Subcutaneous adipose tissue (tissue), 4 donors: ENCODE results near the gene KCNK6. TPM values are rescaled to one million over a fixed set of nuclear protein-coding genes. Genes with fewer than 3 reads are reported as not detected.

Experiments
- small RNA-seq: library from RNA; depleted of rRNA; stranded (forward); fragments of <200 nt; gene quantifications from one replicate; pipeline ENCODE3, GENCODE V24; 2016
- total RNA-seq, 4 donors: library from RNA; depleted of rRNA; stranded (reverse); fragments of >200 nt; gene quantifications; one replicate each; pipeline ENCODE4 v1.1.0, GENCODE V29; 2016
- TF ChIP-seq, protein P1 (sequence below): fragments of 450-650 bp; IDR thresholded peaks from one replicate; pipeline ENCODE4 v1.5.1; 2016; ENCODE audit warnings: low read depth, mild to moderate bottlenecking, control low read depth, antibody characterized with exemption, moderate library complexity

KCNK6 gene
- total RNA-seq, 4 donors from 2014 or later = 2.1 to 3.4 (median 3.1) TPM

GRCh38 chr19:38375748-38376147 is 56.1 kb downstream of the KCNK6 start:
- TF ChIP-seq, protein P1, sequence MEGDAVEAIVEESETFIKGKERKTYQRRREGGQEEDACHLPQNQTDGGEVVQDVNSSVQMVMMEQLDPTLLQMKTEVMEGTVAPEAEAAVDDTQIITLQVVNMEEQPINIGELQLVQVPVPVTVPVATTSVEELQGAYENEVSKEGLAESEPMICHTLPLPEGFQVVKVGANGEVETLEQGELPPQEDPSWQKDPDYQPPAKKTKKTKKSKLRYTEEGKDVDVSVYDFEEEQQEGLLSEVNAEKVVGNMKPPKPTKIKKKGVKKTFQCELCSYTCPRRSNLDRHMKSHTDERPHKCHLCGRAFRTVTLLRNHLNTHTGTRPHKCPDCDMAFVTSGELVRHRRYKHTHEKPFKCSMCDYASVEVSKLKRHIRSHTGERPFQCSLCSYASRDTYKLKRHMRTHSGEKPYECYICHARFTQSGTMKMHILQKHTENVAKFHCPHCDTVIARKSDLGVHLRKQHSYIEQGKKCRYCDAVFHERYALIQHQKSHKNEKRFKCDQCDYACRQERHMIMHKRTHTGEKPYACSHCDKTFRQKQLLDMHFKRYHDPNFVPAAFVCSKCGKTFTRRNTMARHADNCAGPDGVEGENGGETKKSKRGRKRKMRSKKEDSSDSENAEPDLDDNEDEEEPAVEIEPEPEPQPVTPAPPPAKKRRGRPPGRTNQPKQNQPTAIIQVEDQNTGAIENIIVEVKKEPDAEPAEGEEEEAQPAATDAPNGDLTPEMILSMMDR = no peak

GRCh38 chr19:38376576-38376975 is 56.9 kb downstream of the KCNK6 start:
- TF ChIP-seq, protein P1 = no peak

DNA sequence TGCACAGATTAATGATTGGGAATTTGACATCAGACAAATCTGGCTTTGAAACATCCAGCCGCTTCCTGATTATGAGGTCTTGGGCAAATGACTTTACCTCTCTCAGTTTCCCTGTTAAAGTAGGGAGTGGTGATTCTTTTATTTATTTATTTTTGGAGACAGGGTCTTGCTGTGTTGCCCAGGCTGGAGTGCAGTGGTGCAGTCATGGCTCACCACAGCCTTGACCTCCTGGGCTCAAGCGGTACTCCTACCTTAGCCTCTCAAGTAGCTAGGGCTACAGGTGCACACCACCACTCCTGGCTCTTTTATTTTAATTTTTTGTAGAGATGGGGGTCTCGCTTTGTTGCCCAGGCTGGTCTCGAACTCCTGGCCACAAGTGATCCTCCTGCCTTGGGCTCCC is 57.4 kb downstream of the KCNK6 start:
- TF ChIP-seq, protein P1 = no peak

DNA sequence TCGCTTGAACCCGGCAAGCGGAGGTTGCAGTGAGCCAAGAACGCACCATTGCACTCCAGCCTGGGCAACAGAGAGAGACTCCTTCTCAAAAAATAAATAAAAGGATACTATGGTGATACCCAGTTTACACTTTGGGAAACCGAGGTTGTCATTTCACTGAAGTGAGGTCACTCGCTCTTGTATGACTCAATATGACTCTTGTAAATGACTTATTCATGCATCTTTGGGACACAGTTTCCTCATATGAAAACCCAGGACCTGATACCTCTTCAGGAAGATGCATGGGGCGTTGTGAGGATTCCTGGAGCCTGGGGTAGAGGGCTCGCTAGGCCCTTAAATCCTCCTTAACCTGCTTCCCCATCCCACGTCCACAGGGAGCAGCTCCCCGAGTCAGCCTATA is 59.2 kb downstream of the KCNK6 start:
- TF ChIP-seq, protein P1 = no peak

GRCh38 chr19:38381138-38381537 is 61.5 kb downstream of the KCNK6 start:
- TF ChIP-seq, protein P1 = no peak

Small RNA genes lying within 50 kb of the gene (small RNA-seq; reads per million reads assigned to genes)
- 0.49 reads per million for gene RF00019

Other genes with a start within 250 kb of the KCNK6 start
- not detected for gene DPF1, start 95.6 kb upstream of the KCNK6 start, total RNA-seq
- gene PPP1R14A, start 63.5 kb upstream of the KCNK6 start, total RNA-seq = 100 to 1,000 TPM in 2 of 4 donors, 10 to 100 TPM in 2; 12.6 to 322 (median 170) TPM
- 10 to 100 TPM in 2 of 4 donors, 1 to 10 TPM in 2; 4.7 to 46.7 (median 12.8) TPM for gene SPINT2, start 55.3 kb upstream of the KCNK6 start, total RNA-seq
- 10 to 100 TPM in 1 of 4 donors, 1 to 10 TPM in 3; 1.9 to 12.4 (median 3.6) TPM for gene C19orf33, start 15.6 kb upstream of the KCNK6 start, total RNA-seq
- 10 to 100 TPM; 14.5 to 28.7 (median 19.5) TPM for gene YIF1B, start 3.9 kb upstream of the KCNK6 start, total RNA-seq
- gene CATSPERG, start 16.0 kb downstream of the KCNK6 start, total RNA-seq = 10 to 100 TPM in 1 of 4 donors, 1 to 10 TPM in 3; 1.9 to 10.5 (median 5.2) TPM
- gene PSMD8, start 54.7 kb downstream of the KCNK6 start, total RNA-seq = 100 to 1,000 TPM; 242 to 452 (median 398) TPM
- gene GGN, start 68.2 kb downstream of the KCNK6 start, total RNA-seq = not detected
- gene SPRED3, start 68.9 kb downstream of the KCNK6 start, total RNA-seq = 1 to 10 TPM in 1 of 4 donors, under 1 TPM in 1, not detected in 2; 0.22 to 1.1 TPM
- 10 to 100 TPM in 3 of 4 donors, 1 to 10 TPM in 1; 4.1 to 24.7 (median 20.1) TPM for gene FAM98C, start 83.2 kb downstream of the KCNK6 start, total RNA-seq
- gene RASGRP4, start 106.4 kb downstream of the KCNK6 start, total RNA-seq = 10 to 100 TPM in 2 of 4 donors, 1 to 10 TPM in 2; 5.5 to 13.1 (median 9.1) TPM
- gene RYR1, start 113.8 kb downstream of the KCNK6 start, total RNA-seq = 1 to 10 TPM; 1.5 to 8.8 (median 4.4) TPM